AG09309 (cell line): ENCODE measurements around the gene C16orf87.

Experiments used
- DNase-seq: peaks from one replicate; pipeline ENCODE4 v3.0.0-alpha.2; 2010; ENCODE audit warnings: low read depth
- H3K4me3 ChIP-seq: 2 replicates; pipeline ENCODE4 v1.5.1; 2011; ENCODE audit warnings: mild to moderate bottlenecking, low read depth, low read length, moderate library complexity; ENCODE audit not compliant: control insufficient read depth
- TF ChIP-seq, protein P1 (sequence below): IDR thresholded peaks from 2 replicates; pipeline ENCODE4 v1.5.1; 2011; ENCODE audit warnings: mild to moderate bottlenecking, low read depth, low read length, inconsistent platforms; ENCODE audit not compliant: insufficient read depth, control insufficient read depth; ENCODE audit errors: missing control alignments

Gene C16orf87

DNA sequence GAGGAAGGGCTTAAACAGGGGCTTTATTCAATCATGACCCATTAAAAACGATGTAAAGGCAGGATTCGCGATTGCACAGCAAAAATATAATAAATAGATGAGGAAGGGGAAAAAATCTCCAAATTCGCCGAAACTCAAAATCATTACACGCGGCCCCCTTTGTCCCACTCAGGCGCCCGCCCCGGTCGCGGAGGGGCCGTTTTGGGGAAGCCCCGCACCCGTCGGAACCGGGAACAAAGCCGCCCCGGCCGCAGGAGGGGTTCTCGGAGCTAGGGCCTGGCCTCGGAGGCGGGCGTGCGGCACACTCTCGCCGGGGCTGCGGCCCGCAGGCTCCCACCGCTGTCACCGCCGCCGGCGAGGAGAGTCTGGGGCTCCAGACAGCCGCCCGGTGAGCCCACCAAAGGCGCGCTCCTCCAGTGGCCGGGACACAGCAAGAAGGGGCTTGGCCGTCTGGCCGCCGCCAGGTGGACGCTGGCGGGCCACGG, 521 bp downstream of the C16orf87 start:
- peak overlapping the region; percentile 83 for H3K4me3 ChIP-seq
- DNase-seq = no peak
- TF ChIP-seq, protein P1, sequence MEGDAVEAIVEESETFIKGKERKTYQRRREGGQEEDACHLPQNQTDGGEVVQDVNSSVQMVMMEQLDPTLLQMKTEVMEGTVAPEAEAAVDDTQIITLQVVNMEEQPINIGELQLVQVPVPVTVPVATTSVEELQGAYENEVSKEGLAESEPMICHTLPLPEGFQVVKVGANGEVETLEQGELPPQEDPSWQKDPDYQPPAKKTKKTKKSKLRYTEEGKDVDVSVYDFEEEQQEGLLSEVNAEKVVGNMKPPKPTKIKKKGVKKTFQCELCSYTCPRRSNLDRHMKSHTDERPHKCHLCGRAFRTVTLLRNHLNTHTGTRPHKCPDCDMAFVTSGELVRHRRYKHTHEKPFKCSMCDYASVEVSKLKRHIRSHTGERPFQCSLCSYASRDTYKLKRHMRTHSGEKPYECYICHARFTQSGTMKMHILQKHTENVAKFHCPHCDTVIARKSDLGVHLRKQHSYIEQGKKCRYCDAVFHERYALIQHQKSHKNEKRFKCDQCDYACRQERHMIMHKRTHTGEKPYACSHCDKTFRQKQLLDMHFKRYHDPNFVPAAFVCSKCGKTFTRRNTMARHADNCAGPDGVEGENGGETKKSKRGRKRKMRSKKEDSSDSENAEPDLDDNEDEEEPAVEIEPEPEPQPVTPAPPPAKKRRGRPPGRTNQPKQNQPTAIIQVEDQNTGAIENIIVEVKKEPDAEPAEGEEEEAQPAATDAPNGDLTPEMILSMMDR = no peak

DNA sequence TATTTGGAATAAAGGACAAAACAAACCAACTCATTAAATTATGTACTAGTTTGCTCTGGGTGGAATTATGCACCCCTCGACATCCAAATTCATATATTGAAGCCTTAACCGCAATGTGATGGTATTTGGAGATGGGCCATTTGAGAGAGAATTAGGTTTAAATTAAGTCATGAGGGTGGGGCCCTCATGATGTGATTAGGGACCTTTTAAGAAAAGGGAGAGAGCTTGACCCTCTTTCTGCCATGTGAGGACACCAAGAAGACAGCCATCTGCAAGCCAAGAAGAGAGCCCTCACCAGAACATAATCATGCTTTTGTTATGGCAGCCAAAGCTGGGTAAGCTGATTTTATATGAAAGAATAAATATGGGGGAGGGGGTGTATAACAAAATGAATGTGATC, 2.0 kb downstream of the C16orf87 start:
- TF ChIP-seq, protein P1 = no peak
- no peak for DNase-seq
- no peak overlapping the region for H3K4me3 ChIP-seq

DNA sequence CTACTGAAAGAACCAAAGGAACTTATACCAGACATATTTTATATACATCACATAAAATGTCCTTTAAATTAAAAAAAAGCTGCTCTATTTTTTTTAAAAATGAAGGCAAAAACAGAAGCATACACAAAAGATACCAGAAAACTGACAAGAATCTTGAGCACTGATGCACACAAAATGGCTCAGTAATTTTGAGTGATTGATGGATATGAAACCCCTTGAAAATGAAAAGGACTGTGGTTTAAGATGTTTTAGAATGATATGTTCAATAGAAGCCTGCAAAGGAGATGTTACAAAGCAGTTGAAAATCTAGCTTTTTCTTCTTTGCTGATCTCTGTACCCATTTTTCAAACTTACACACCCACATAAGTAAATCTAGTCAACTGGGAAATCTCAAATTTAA, 2.7 kb downstream of the C16orf87 start:
- H3K4me3 ChIP-seq = no peak overlapping the region
- TF ChIP-seq, protein P1 = no peak
- DNase-seq = no peak

DNA sequence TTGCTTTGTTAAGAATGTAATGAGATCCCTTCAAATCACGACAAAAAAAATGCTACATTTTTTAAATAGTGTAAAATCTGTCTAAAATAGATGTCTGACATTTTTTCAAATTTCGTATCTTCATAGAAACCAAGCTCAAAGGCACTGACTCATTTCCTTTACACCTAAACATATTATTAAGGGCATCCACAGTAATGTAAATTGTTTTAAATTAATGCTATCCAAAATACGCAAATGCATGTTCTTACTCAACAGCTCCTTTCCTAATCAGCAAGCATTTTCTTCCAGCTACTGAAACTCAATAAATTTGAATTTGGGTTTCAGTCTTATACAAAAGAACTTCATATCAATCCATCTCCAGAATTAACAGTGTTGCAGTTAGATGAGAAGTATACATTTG, 4.3 kb downstream of the C16orf87 start:
- H3K4me3 ChIP-seq = no peak overlapping the region
- no peak for DNase-seq
- TF ChIP-seq, protein P1 = no peak

DNA sequence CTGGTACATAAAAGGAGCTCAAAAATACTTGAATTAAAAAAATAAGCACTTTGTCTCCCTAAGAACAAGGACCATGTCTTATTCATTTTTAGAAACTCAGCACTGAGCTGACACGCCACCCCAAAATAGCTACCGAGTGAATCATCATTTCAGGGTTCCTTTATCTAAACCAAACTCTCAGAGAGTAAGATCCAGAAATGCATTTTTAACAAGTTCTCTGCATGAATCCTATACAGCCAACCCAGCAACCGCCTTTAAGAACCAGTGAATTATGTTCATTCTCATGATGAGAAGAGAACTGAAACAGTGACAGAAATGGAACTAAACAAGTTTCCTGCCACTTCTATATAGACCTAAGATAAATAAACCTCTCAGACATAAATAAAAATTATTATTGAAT, 8.7 kb downstream of the C16orf87 start:
- H3K4me3 ChIP-seq = no peak overlapping the region
- peak; percentile 24 for DNase-seq
- TF ChIP-seq, protein P1 = no peak

DNA sequence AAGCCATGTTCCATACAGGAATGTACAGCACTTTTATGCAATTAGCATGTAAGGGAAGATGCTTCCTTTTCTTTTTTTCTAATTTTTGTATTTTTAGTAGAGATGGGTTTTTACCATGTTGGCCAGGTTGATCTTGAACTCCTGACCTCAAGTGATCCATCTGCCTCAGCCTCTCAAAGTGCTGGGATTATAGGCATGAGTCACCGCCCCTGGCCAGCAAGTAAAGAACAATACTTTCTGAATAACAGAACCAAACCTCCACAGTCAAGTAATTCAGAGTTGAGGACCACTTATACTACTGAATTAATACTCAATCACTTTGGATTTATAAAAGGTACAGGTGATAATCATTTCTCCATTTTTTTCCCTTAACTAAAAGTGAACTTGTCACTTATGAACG, 13.0 kb downstream of the C16orf87 start:
- no peak for DNase-seq
- TF ChIP-seq, protein P1 = no peak
- no peak overlapping the region for H3K4me3 ChIP-seq

DNA sequence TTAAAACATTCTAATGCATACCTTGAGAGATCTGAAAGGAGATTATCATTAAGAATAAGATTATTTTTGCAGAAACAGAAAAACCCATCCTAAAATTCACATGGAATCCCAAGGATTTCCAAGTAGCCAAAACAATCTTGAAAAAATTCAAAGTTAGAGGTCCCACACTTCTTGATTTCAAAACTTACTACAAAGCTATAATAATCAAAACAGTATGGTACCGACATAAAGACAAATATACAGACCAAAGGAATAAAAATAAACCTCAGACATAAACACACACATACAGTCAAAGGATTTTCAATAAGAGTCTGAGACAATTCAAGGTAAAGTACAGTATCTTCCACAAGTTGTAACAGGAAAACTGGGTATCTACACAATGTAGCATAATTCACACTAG, 16.2 kb downstream of the C16orf87 start:
- TF ChIP-seq, protein P1 = no peak
- no peak overlapping the region for H3K4me3 ChIP-seq
- DNase-seq = no peak
